Liver (tissue), 3 donors: ENCODE measurements around the gene TUT7.

Experiments used
- CTCF ChIP-seq: fragments of 150-350 bp; IDR thresholded peaks from 2 replicates; pipeline ENCODE4 v1.5.1; 2017; ENCODE audit warnings: improper control_type of control experiment, low read depth, low read length; ENCODE audit not compliant: missing input control
- FOXA1 ChIP-seq: IDR thresholded peaks from 2 replicates; pipeline ENCODE4 v1.6.1; 2016; ENCODE audit warnings: antibody characterized with exemption
- JUND ChIP-seq, 2 donors: IDR thresholded peaks; 2 replicates each; pipeline ENCODE4 v1.6.1; 2016; ENCODE audit warnings: antibody characterized with exemption in 2 of 2
- RAD21 ChIP-seq, 2 donors: IDR thresholded peaks; 2 replicates each; pipeline ENCODE4 v1.6.1; 2016; ENCODE audit warnings: antibody characterized with exemption in 2 of 2, mild to moderate bottlenecking in 2 of 2
- SP1 ChIP-seq: IDR thresholded peaks from 2 replicates; pipeline ENCODE4 v1.6.1; 2018; ENCODE audit warnings: antibody characterized with exemption, mild to moderate bottlenecking
- TAF1 ChIP-seq: conservative IDR thresholded peaks from 2 replicates; pipeline ENCODE4 v1.6.1; 2016; ENCODE audit warnings: antibody characterized with exemption, mild to moderate bottlenecking
- YY1 ChIP-seq: IDR thresholded peaks from 2 replicates; pipeline ENCODE4 v1.6.1; 2016; ENCODE audit warnings: antibody characterized with exemption, mild to moderate bottlenecking
- TF ChIP-seq, protein P1 (sequence below): IDR thresholded peaks from 2 replicates; pipeline ENCODE4 v1.6.1; 2016; ENCODE audit warnings: antibody characterized with exemption, mild to moderate bottlenecking
- donor health status: healthy.
- donor health status: healthy.

- no peak for TF ChIP-seq CTCF
- no peak for TF ChIP-seq FOXA1
- TF ChIP-seq JUND (IDR thresholded peaks at IDR 0.05) = no peak
- TF ChIP-seq RAD21 (IDR thresholded peaks at IDR 0.05) = no peak
- TF ChIP-seq TAF1 = no peak
- no peak for TF ChIP-seq SP1
- TF ChIP-seq YY1 = no peak
- TF ChIP-seq, protein P1, sequence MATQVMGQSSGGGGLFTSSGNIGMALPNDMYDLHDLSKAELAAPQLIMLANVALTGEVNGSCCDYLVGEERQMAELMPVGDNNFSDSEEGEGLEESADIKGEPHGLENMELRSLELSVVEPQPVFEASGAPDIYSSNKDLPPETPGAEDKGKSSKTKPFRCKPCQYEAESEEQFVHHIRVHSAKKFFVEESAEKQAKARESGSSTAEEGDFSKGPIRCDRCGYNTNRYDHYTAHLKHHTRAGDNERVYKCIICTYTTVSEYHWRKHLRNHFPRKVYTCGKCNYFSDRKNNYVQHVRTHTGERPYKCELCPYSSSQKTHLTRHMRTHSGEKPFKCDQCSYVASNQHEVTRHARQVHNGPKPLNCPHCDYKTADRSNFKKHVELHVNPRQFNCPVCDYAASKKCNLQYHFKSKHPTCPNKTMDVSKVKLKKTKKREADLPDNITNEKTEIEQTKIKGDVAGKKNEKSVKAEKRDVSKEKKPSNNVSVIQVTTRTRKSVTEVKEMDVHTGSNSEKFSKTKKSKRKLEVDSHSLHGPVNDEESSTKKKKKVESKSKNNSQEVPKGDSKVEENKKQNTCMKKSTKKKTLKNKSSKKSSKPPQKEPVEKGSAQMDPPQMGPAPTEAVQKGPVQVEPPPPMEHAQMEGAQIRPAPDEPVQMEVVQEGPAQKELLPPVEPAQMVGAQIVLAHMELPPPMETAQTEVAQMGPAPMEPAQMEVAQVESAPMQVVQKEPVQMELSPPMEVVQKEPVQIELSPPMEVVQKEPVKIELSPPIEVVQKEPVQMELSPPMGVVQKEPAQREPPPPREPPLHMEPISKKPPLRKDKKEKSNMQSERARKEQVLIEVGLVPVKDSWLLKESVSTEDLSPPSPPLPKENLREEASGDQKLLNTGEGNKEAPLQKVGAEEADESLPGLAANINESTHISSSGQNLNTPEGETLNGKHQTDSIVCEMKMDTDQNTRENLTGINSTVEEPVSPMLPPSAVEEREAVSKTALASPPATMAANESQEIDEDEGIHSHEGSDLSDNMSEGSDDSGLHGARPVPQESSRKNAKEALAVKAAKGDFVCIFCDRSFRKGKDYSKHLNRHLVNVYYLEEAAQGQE = no peak
These were observed 115.1 kb downstream of the TUT7 start for GRCh38 chr9:86238861-86239770.
